Measurements from ENCODE around the gene CFAP221. TPM values are rescaled to one million over a fixed set of nuclear protein-coding genes. Genes with fewer than 3 reads are reported as not detected.

The CFAP221 gene
- total RNA-seq, 1 experiment from 2014 or later: not detected

- no peaks in the 10 kb centered on the region for H3K79me2 ChIP-seq (ENCODE audit: low read depth)
- H3K36me3 ChIP-seq (ENCODE audit: low read depth): no peaks in the 10 kb centered on the region
- no peaks in the 10 kb centered on the region for H3K4me1 ChIP-seq (replicated peaks; ENCODE audit: insufficient read depth)
- peaks cover 31% of the 10 kb centered on the region; the same call in 1 of the 2 replicates for H3K27me3 ChIP-seq (ENCODE audit: insufficient read depth, low read depth)
- H3K4me2 ChIP-seq: no peak overlapping the region
- no peaks in the 10 kb centered on the region for H3K9me2 ChIP-seq (ENCODE audit: insufficient read depth)
- ChIA-PET CTCF (no interaction called here), POLR2A (ENCODE audit: unreplicated experiment) (no interaction called here)
- H2AFZ ChIP-seq: no peak overlapping the region
- no peak overlapping the region for H3K4me3 ChIP-seq
- no peaks in the 10 kb centered on the region for H4K20me1 ChIP-seq (ENCODE audit: insufficient read depth)
- no peak for DNase-seq
- intact Hi-C loops (cut with micrococcal nuclease; ENCODE audit: unreplicated experiment): no loop called here
- no peak overlapping the region for H3K27ac ChIP-seq
- H3F3A ChIP-seq (ENCODE audit: insufficient read depth, low read depth): no peaks in the 10 kb centered on the region
- no peaks in the 10 kb centered on the region for H3K9me3 ChIP-seq (ENCODE audit: insufficient read depth, low read depth)
- no peak for TF ChIP-seq EZH2 (IDR thresholded peaks at IDR 0.05; ENCODE audit: low read depth)
- TF ChIP-seq CTCF (conservative IDR thresholded peaks at IDR 0.05): no peak
- no TSS peak for BruUV-seq (replicated peaks)
These were observed 25.7 kb upstream of the CFAP221 start for GRCh38 chr2:119518401-119519056.

- POLR2A ChIA-PET (ENCODE audit: unreplicated experiment): no interaction called here
- CTCF ChIA-PET: interaction anchor here (0.7 kb wide), 1 partner anchor 297 kb away, joined by 16 read pairs; no protein-coding TSS in a partner anchor
- H3K27me3 ChIP-seq (ENCODE audit: insufficient read depth, low read depth): peaks cover 32% of the 10 kb centered on the region; the same call in 1 of the 2 replicates
- no peak for DNase-seq
- no TSS peak for BruUV-seq (replicated peaks)
- H3F3A ChIP-seq (ENCODE audit: insufficient read depth, low read depth): no peaks in the 10 kb centered on the region
- no peaks in the 10 kb centered on the region for H3K36me3 ChIP-seq (ENCODE audit: low read depth)
- no peak overlapping the region for H2AFZ ChIP-seq
- no peak overlapping the region for H3K27ac ChIP-seq
- H3K4me1 ChIP-seq (replicated peaks; ENCODE audit: insufficient read depth): no peaks in the 10 kb centered on the region
- TF ChIP-seq CTCF (conservative IDR thresholded peaks at IDR 0.05): no peak
- no peak for TF ChIP-seq EZH2 (IDR thresholded peaks at IDR 0.05; ENCODE audit: low read depth)
- H3K9me3 ChIP-seq (ENCODE audit: insufficient read depth, low read depth): no peaks in the 10 kb centered on the region
- H3K4me2 ChIP-seq: no peak overlapping the region
- H4K20me1 ChIP-seq (ENCODE audit: insufficient read depth): no peaks in the 10 kb centered on the region
- no peak overlapping the region for H3K4me3 ChIP-seq
- intact Hi-C loops (cut with micrococcal nuclease; ENCODE audit: unreplicated experiment): no loop called here
- H3K9me2 ChIP-seq (ENCODE audit: insufficient read depth): no peaks in the 10 kb centered on the region
- H3K79me2 ChIP-seq (ENCODE audit: low read depth): no peaks in the 10 kb centered on the region
These were observed 25.2 kb upstream of the CFAP221 start for GRCh38 chr2:119519057-119519408.

GRCh38 chr2:119520696-119521432 is 23.4 kb upstream of the CFAP221 start:
- no peaks in the 10 kb centered on the region for H3K4me1 ChIP-seq (replicated peaks; ENCODE audit: insufficient read depth)
- no peaks in the 10 kb centered on the region for H3K36me3 ChIP-seq (ENCODE audit: low read depth)
- H3K4me2 ChIP-seq: no peak overlapping the region
- intact Hi-C loops (cut with micrococcal nuclease; ENCODE audit: unreplicated experiment): no loop called here
- TF ChIP-seq CTCF (conservative IDR thresholded peaks at IDR 0.05): no peak
- H3K9me3 ChIP-seq (ENCODE audit: insufficient read depth, low read depth): no peaks in the 10 kb centered on the region
- CTCF ChIA-PET: no interaction called here
- no peak overlapping the region for H3K4me3 ChIP-seq
- H4K20me1 ChIP-seq (ENCODE audit: insufficient read depth): no peaks in the 10 kb centered on the region
- POLR2A ChIA-PET (ENCODE audit: unreplicated experiment): no interaction called here
- DNase-seq: no peak
- no TSS peak for BruUV-seq (replicated peaks)
- H3F3A ChIP-seq (ENCODE audit: insufficient read depth, low read depth): no peaks in the 10 kb centered on the region
- no peak overlapping the region for H2AFZ ChIP-seq
- H3K9me2 ChIP-seq (ENCODE audit: insufficient read depth): no peaks in the 10 kb centered on the region
- peaks cover 34% of the 10 kb centered on the region for H3K27me3 ChIP-seq (ENCODE audit: insufficient read depth, low read depth)
- H3K79me2 ChIP-seq (ENCODE audit: low read depth): no peaks in the 10 kb centered on the region
- H3K27ac ChIP-seq: no peak overlapping the region

Measured in PC-9 (cell line).